Activated CD8-positive, alpha-beta memory T cell treated with anti-CD3 and anti-CD28 coated beads for 4 hours (primary cell): Measurements from ENCODE around the gene HS1BP3.

Experiments used
- DNase-seq, 2 donors: peaks; one replicate each; pipeline ENCODE4 v3.0.0-alpha.2; 2020; ENCODE audit warnings: low read depth in 2 of 2

HS1BP3 gene

GRCh38 chr2:20600756-20601325 is 50.1 kb downstream of the HS1BP3 start:
- no peak for DNase-seq

DNA sequence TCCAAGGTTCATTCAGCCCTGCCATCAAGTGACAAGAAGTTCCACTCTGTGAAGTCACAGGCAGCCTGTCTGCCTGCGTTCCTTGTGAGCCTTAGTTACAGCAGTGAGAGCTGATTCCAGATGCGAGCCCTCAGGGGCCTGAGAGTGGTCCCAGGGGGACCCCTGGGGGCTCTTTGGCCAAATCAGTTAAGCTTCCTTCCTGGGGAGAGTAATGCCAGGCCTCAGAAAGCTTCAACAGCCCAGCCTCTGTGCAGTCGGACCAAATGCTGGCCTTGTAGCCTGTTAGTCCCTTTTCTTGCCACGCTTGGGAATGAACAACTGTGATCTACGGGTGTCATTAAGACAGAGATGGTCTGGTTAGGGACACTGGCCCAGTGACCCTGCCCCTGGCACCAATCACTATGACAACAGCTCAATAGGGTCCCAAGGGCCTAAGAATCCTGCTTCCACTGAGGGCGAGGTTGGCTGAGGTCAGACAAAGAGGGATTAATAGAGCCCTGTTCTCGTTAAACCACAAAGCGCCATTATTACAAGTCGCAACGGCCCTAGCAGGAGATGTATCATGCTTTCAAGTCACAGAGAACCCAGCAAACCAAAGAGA is 50.9 kb downstream of the HS1BP3 start:
- DNase-seq = no peak

GRCh38 chr2:20599001-20599600 is 51.8 kb downstream of the HS1BP3 start:
- DNase-seq = no peak

GRCh38 chr2:20597860-20598183 is 53.1 kb downstream of the HS1BP3 start:
- DNase-seq = no peak

GRCh38 chr2:20596973-20597859 is 53.7 kb downstream of the HS1BP3 start:
- DNase-seq = no peak

- no peak for DNase-seq
Measured at GRCh38 chr2:20596193-20596972, 54.5 kb downstream of the HS1BP3 start.

DNA sequence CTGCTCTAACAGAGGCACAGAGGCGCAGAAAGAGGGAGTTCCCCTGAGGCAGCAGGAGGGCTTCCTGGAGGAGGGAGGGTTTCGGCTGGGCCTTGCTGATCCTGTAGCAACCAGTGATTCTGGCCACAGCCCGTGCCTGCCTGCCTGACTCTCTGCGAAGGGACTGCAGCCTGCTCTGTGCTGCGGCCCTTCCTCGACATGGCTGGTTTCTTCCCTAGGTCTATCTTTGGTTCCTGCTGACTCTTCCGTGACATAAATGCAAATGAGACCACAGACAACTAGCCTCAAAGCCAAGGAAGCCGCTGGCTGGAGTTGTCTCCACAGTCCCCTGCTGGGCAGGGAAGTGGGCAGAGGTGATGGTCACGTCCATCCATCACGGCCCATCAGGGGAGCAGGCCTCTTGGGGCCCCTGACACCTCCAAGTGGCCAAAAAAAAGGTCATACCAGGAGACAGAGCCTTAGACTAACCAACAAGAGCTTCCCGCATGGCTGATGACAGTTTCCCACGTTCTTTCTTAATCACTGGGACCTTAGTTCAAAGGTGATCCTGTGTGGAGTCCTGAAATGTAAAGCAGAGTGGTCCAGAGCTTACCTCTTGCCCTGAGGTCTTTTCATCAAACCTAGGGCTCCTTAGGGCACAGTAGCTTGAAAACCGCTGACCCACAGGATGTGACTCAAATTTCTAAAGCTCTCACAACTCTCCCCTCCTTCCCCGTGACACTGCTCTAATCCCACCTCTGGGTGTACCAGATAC is 55.3 kb downstream of the HS1BP3 start:
- DNase-seq = no peak

DNA sequence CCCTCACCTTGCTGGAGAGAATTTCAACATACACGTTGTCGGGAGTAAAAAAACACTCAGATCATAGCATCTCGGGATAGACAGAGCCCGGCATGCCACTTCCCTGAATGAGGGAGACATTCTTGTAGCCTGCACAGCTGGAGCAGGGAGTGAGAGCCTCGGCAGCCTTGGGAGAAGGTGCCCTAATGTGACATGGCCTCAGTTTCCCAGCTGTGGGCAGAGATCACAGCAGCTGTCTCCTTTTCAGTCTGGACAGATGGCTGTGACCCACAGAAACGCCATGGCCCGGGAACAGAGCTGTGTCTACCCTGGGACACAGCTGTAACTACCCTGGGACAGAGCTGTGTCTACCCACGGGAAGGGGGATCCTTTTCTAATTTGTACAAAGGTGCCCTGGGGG is 55.9 kb downstream of the HS1BP3 start:
- no peak for DNase-seq

GRCh38 chr2:20594048-20594750 is 56.7 kb downstream of the HS1BP3 start:
- no peak for DNase-seq

GRCh38 chr2:20593072-20594034 is 57.5 kb downstream of the HS1BP3 start:
- DNase-seq = no peak

DNA sequence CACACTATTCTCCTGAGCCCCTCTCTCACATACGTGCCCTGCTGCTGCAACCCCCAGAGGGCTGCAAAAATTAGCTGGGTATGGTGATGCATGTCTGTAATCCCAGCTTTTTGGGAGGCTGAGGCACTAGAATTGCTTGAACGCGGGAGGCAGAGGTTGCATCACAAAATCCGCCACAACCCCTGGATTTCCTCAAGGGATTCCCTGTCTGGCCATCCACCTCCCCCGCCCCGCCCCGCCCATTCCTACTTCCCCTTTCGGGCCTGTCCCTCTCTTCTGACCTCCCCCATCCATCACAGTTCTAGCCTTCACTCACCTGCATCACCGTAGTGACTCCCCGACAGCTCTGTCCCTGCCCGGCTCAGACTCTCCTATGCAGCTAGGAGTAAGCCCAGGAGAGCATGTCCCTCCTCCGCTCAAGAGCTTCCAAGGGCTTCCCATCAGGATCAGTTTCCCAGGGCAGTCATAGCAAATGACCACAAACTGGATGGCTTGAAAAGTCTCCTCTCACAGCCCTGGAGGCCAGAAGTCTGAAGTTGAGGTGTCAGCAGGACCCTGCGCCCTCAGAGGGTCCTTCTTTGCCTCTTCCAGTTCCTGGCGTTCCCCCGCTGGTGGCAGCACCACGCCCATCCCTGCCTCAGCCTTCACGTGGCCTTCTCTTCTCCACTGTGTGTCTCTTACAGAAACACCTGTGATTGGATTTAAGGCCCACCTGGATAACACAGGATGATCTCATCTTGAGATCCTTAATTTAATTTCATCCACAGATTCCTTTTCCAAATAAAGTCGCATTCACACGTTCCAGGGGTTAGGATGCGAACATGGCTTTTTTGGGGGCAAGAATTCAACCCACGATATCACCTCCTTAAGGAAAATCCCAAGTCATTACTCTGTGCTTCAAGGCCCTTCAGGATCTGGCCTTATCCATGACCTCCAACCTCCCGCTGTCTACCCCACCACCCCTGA is 58.5 kb downstream of the HS1BP3 start:
- no peak for DNase-seq

DNA sequence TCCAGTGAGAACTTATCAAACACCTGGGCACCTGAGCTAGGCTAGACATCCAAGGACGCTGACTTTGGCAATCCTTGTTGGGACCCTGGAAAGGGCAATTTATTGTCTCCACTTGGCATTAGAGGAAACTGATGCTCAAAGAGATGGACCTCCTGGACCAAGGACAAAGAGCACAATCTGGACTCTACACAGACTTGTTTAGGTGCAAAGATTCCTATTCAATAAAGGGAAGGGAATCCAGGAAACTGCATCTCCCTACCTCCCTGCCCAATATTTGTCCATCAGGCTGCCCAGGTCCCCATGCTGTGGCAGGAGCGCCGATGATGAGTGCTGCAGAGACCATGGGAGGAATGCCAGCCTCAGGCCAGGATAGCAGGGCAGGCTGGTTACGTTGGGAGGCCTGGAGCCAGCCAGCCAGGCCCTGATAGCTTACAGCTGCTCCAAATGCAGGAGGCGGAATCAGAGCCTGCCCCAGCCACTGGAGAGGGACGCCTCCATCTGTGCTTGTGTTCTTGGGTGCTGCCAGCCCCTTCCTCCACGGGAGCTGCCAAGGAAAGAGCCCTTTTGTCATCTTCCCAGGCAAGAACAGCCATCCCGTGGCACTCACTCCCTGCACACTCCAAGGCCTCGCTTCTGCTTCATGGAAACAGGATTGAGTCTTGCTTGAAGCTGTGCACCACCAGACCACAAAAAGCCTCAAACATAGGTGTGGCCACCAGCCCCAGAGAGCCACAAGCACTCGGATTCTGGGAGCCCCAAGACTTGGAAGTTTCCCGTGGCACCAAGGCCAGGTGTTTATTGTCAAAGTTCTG is 60.0 kb downstream of the HS1BP3 start:
- DNase-seq = no peak

GRCh38 chr2:20589975-20590703 is 60.8 kb downstream of the HS1BP3 start:
- DNase-seq = no peak

DNA sequence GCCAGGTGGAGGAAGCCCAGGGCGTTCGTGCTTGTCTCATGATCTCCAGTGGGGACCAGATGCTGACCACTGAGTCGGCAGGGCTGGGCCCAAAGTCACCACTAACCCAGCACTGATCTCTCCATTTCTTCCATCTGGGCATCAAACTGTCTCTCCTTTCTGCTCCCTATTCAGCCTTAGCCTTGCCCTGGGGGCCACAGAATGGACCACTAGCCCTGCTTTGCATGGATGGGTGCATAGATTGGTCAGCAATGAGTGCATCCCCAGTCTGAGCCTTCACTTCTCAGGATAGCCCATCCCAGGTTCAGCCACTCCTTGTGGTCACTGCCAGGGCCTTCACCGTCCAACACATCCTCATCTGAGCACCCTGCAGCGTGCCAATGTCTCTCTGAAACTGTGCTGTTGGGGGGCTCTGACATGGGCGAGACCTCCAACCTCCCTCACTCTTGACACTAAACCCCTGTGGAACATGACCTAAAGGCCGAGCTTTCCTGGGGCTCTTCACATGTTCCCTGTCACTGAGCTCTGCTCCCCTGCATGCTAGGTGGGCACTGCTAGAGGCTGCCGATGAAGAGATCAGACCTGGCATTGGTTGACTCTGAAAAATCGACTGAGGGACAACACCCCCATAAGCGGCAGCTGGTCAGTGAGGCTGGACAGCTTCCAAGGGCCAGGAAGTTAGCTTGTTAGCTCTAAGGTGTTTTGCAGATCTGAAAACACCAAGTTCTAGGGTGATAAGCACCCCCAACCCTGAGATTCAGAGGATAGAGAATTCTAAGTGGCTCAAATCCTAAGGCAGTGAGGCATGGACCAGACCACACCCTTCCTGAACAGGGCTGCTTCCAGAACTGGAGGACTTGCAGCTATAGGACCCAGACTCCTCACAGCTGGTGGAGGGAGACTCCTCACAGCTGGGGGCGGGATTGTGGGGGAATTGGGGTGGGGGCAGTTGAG is 61.7 kb downstream of the HS1BP3 start:
- no peak for DNase-seq
